EH (cell line): Measurements from ENCODE around the gene OLFML2A.

ENCODE experiments used
- DNase-seq: peaks from one replicate; pipeline ENCODE4 v3.0.0-alpha.2; 2015; ENCODE audit warnings: low read depth

OLFML2A gene

GRCh38 chr9:124778575-124779367, 1.8 kb downstream of the OLFML2A start:
- DNase-seq: no peak

GRCh38 chr9:124779368-124780059, 2.6 kb downstream of the OLFML2A start:
- peak; percentile 92 for DNase-seq

- DNase-seq: no peak
These were observed 3.3 kb downstream of the OLFML2A start for GRCh38 chr9:124780060-124780756.

GRCh38 chr9:124780757-124781151, 3.8 kb downstream of the OLFML2A start:
- no peak for DNase-seq

- DNase-seq: no peak
These were observed 5.2 kb downstream of the OLFML2A start for GRCh38 chr9:124781967-124782660.

- no peak for DNase-seq
These were observed 6.0 kb downstream of the OLFML2A start for GRCh38 chr9:124782661-124783574.

GRCh38 chr9:124783830-124784229, 6.9 kb downstream of the OLFML2A start:
- no peak for DNase-seq

- DNase-seq: peak; percentile 86
These were observed 7.6 kb downstream of the OLFML2A start for GRCh38 chr9:124784509-124784908.

- DNase-seq: no peak
These were observed 10.1 kb downstream of the OLFML2A start for GRCh38 chr9:124786881-124787573.

- no peak for DNase-seq
These were observed 11.7 kb downstream of the OLFML2A start for GRCh38 chr9:124788542-124789217.

GRCh38 chr9:124789531-124789930, 12.6 kb downstream of the OLFML2A start:
- no peak for DNase-seq

GRCh38 chr9:124790301-124790700, 13.4 kb downstream of the OLFML2A start:
- no peak for DNase-seq

- no peak for DNase-seq
These were observed 14.0 kb downstream of the OLFML2A start for GRCh38 chr9:124790801-124791505.

GRCh38 chr9:124792257-124793014, 15.5 kb downstream of the OLFML2A start:
- DNase-seq: no peak

- peak; percentile 75 for DNase-seq
These were observed 16.1 kb downstream of the OLFML2A start for GRCh38 chr9:124793015-124793541.

- DNase-seq: no peak
These were observed 18.1 kb downstream of the OLFML2A start for GRCh38 chr9:124794902-124795491.

GRCh38 chr9:124795881-124796431, 19.0 kb downstream of the OLFML2A start:
- DNase-seq: peak; percentile 56
